Stomach (tissue), 9 donors: ENCODE data around the gene ZNF516. TPM values are rescaled to one million over a fixed set of nuclear protein-coding genes. Genes with fewer than 3 reads are reported as not detected.
A peak's percentile ranks its signal among the peaks of the same experiment; 100 is the strongest.

Source experiments
- DNase-seq, 2 donors: peaks; one replicate each; pipeline versions ENCODE4 v3.0.0 to v3.0.0-alpha.2; 2013 to 2019
- H3K27ac ChIP-seq, 5 donors: fragments of 200-600 bp in 4 of 5; sonication (generic) in 4 of 5; one replicate each; pipeline ENCODE4 v1.5.1; 2013 to 2019; ENCODE audit warnings: mild to moderate bottlenecking in 1 of 5, moderate library complexity in 1 of 5
- H3K27me3 ChIP-seq, 3 donors: fragments of 200-600 bp; sonication (generic); one replicate each; pipeline ENCODE4 v1.5.1; 2017 to 2019; ENCODE audit warnings: mixed run types in 1 of 3
- H3K36me3 ChIP-seq, 4 donors: fragments of 200-600 bp; sonication (generic); 1 replicate in 3 of 4; 2 replicates in 1 of 4; pipeline ENCODE4 v1.5.1; 2016 to 2019
- H3K4me1 ChIP-seq, 4 donors: fragments of 200-600 bp; sonication (generic); one replicate each; pipeline ENCODE4 v1.5.1; 2016 to 2019
- H3K4me3 ChIP-seq, 4 donors: fragments of 200-600 bp; sonication (generic) in 3 of 4; one replicate each; pipeline ENCODE4 v1.5.1; 2016 to 2019; ENCODE audit warnings: mild to moderate bottlenecking in 1 of 4
- H3K9me3 ChIP-seq, 4 donors: fragments of 200-600 bp; sonication (generic); one replicate each; pipeline ENCODE4 v1.5.1; 2016 to 2019
- EP300 ChIP-seq: sonication (generic); formaldehyde crosslinking; IDR thresholded peaks from one replicate; pipeline ENCODE4 v1.6.1; 2017; ENCODE audit warnings: antibody characterized with exemption
- POLR2A ChIP-seq, 4 donors: fragments of 450-650 bp; IDR thresholded peaks; one replicate each; pipeline ENCODE4 v1.6.1; 2016; ENCODE audit warnings: antibody characterized with exemption in 4 of 4, control low read depth in 2 of 4, mild to moderate bottlenecking in 1 of 4, moderate library complexity in 1 of 4
- POLR2AphosphoS5 ChIP-seq, 3 donors: sonication (generic); formaldehyde crosslinking; IDR thresholded peaks; one replicate each; pipeline ENCODE4 v1.6.1; 2016; ENCODE audit warnings: antibody characterized with exemption in 3 of 3
- WGBS, 5 donors: extraction: QIAGEN DNeasy Blood & Tissue Kit in 3 of 5; methylation state at CpG; one replicate each; pipeline versions ENCODE4 v1.1.5 to v1.1.7; 2013 to 2018; 5-methylcytosine and 5-hydroxymethylcytosine counted together
- intact Hi-C: fragments of 100-400 bp; cut with DNase I; formaldehyde crosslinking; loops from one replicate; pipeline ENCODE4 v1.15.1; 2023; ENCODE audit warnings: low total_unique reads
- polyA plus RNA-seq, 3 donors: library from polyadenylated mRNA; stranded (reverse); fragments of 200-250 nt; gene quantifications; one replicate each; pipeline ENCODE4 v1.2.3, GENCODE V29; 2013
- total RNA-seq, 5 donors: library from RNA; depleted of rRNA; stranded (reverse); fragments of >200 nt; gene quantifications; one replicate each; pipeline versions ENCODE4 v1.1.0 to v1.2.3, GENCODE V29; 2014 to 2016
- TF ChIP-seq, protein P1 (sequence below), 7 experiments: fragments of 450-650 bp in 4 of 7; fragments of 200-600 bp in 3 of 7; sonication (generic) in 3 of 7; IDR thresholded peaks; one replicate each; pipeline ENCODE4 v1.5.1; 2016 to 2019; ENCODE audit warnings: antibody characterized with exemption in 7 of 7, control low read depth in 2 of 7, mild to moderate bottlenecking in 1 of 7
- donor health status: healthy with polysubstance abuse.
- donor health status: Bipolar disorder and iron deficiency.
- donor health status: healthy.

Gene ZNF516
- total and polyA plus RNA-seq, 8 donors: 2.3 to 25.9 (median 14.4) TPM

DNA sequence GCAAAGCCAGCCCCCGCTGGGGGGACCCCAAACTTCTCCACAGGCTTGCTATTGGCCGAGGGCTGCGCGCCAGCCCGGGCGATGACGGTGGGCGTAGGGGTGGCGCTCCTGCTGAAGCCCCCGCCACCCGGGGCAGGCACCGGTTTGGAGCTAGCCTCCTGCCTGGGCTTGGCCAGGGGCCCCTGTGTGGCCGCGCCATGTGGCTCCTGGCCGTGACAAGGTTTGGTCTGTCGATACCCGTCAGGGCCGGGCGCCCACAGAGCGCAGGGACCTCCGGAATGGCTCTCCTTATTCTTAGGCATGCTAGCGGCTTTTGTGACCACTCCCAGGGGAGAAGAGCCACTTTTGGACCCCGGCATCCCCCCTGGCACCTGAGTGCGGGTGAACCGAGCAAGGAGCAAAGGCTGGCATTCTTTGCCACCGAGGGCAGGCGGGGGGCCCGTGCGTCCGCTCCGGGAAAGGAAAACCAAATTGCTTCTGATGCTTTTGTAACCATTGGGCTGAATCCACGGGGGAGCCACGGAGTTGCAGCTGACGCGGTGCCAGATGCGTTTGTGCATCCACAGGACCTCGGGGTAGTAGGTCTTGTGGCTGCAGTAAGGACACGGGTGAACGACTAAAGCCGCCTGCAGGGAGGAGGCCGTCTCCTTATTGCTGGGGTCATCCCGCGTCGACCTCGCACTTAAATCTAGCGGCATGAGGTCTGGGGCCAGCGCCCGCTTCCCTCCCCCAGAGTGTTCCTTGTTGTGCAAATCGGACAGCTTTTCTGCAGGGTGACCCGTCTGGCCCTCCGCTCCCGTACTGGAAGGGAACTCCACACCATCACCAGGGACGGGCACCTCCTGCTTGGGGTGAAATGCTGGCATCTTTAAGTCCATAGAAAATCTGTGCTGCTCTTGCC lies 115.6 kb downstream of the ZNF516 start:
- no peak for DNase-seq
- Histone ChIP-seq H3K27me3 (no peaks in the 10 kb centered on the region), H3K4me1 (peaks cover 8 to 29% (median 21%) of the 10 kb centered on the region in 4 donors), H3K36me3 (peaks cover 18 to 36% (median 28%) of the 10 kb centered on the region in 4 donors), H3K9me3 (no peaks in the 10 kb centered on the region), H3K27ac (no peak overlapping the region), H3K4me3 (no peak overlapping the region)
- 94 to 96% (median 96%) methylated on average over 32 to 53 of the region's 53 CpGs for WGBS, 5 donors
- intact Hi-C loops: no loop called here
- TF ChIP-seq POLR2AphosphoS5 (IDR thresholded peaks at IDR 0.05) (no peak), POLR2A (IDR thresholded peaks at IDR 0.05) (no peak), EP300 (no peak)
- TF ChIP-seq, protein P1, sequence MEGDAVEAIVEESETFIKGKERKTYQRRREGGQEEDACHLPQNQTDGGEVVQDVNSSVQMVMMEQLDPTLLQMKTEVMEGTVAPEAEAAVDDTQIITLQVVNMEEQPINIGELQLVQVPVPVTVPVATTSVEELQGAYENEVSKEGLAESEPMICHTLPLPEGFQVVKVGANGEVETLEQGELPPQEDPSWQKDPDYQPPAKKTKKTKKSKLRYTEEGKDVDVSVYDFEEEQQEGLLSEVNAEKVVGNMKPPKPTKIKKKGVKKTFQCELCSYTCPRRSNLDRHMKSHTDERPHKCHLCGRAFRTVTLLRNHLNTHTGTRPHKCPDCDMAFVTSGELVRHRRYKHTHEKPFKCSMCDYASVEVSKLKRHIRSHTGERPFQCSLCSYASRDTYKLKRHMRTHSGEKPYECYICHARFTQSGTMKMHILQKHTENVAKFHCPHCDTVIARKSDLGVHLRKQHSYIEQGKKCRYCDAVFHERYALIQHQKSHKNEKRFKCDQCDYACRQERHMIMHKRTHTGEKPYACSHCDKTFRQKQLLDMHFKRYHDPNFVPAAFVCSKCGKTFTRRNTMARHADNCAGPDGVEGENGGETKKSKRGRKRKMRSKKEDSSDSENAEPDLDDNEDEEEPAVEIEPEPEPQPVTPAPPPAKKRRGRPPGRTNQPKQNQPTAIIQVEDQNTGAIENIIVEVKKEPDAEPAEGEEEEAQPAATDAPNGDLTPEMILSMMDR (IDR thresholded peaks at IDR 0.05): no peak

DNA sequence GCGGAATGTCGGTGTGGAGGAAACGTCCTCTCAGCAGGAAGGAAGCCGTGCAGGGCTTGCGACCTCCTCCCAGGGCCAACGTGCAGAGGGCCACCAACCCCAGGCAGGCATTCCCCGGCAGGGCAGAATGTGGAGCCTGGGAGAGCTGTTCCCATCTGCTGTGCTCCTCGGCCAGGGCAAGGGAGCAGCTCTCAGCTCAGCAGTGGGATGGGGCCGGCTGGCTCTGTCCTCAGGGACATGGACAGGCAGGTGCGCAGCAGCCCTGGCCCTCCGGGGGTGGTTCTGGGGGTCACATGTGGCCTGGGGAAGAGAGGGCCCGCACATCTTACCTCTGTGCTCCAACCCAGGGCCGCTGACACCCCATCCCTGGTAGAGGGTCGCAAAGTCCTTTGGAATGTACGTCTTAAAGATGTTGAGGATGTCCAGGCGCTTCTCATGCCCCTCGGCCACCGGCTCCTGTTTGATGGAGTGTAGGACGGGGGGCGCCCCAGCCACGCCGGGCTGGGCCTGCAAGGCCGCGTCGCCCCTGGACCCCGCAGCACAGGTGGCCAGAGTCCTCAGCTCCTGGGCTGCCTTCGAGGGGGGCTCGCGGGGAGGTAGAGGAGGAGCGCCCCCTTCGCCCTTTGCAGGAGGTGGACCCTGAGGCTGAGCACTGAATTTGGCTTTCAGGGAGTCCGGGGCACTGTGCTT lies 116.4 kb downstream of the ZNF516 start:
- intact Hi-C loops: no loop called here
- Histone ChIP-seq H3K27ac (no peak overlapping the region), H3K9me3 (no peaks in the 10 kb centered on the region), H3K4me1 (peaks cover 8 to 32% (median 20%) of the 10 kb centered on the region in 4 donors), H3K36me3 (peaks cover 18 to 36% (median 28%) of the 10 kb centered on the region in 4 donors), H3K27me3 (no peaks in the 10 kb centered on the region), H3K4me3 (no peak overlapping the region)
- TF ChIP-seq POLR2AphosphoS5 (IDR thresholded peaks at IDR 0.05): no peak
- TF ChIP-seq EP300: no peak
- no peak for TF ChIP-seq POLR2A (IDR thresholded peaks at IDR 0.05)
- TF ChIP-seq, protein P1 (IDR thresholded peaks at IDR 0.05): no peak
- no peak for DNase-seq
- 87 to 96% (median 94%) methylated on average over 9 to 32 of the region's 32 CpGs for WGBS, 5 donors

DNA sequence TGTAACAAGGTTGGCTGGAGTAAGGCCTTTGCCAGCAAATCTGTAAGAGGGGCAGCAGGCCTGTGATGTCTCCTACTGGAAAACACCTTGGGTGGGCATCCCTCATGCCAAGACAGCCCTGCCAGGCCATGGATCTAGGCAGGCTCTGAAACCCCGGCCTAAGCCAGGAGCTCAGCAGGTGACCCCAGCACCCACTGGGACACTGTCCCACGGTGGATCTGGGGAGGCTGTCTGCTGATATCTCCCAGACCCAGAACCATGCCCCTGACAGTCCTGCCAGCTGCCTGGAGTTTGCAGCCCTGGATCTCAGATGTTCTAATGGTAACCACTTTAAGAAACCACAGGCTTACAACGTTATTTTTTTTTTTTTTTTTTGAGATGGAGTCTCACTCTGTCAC lies 117.7 kb downstream of the ZNF516 start:
- no peaks in the 10 kb centered on the region for H3K9me3 ChIP-seq
- 58 to 82% (median 80%) methylated on average over 2 to 3 of the region's 3 CpGs for WGBS, 5 donors
- intact Hi-C loops: no loop called here
- no peaks in the 10 kb centered on the region for H3K27me3 ChIP-seq
- TF ChIP-seq POLR2AphosphoS5 (IDR thresholded peaks at IDR 0.05) (no peak), POLR2A (IDR thresholded peaks at IDR 0.05) (no peak), EP300 (no peak)
- TF ChIP-seq, protein P1 (IDR thresholded peaks at IDR 0.05): no peak
- H3K36me3 ChIP-seq: peaks cover 18 to 36% (median 28%) of the 10 kb centered on the region in 4 donors
- H3K4me3 ChIP-seq: no peak overlapping the region
- H3K4me1 ChIP-seq: peaks cover 8 to 32% (median 20%) of the 10 kb centered on the region in 4 donors
- H3K27ac ChIP-seq: no peak overlapping the region
- no peak for DNase-seq

DNA sequence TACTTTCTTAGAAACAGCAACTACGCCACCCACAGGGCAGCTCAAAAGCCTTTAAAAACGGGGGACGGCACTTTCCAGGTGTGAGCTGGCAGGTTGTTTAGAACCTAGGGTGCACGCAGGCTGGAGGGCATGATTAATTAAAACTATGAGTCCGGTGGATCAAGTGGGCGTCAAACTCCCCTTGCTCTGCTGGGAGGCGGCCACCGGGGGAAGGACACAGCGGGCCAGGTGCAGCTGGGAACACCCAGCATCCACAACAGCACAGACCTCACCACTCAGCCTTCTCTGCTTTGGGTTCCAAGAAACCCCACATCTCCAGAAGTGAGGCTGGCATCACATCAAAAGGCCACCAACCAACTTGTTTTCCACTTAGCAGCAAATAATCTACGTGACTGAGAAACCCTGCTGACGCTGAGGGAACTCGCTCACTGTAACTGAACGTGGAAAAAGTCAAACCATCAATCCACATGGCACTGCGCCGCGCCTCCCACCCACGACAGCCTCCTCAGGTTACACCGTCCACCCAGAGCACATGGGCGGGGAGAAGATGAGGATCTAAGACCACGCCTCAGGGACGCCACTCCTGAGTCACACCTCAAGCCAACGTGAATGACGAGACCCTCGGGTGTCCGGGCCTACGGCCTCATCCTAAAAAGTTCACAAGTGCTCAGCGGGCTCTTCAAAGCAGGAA lies 118.2 kb downstream of the ZNF516 start:
- intact Hi-C loops: no loop called here
- TF ChIP-seq EP300: no peak
- no peak for TF ChIP-seq POLR2AphosphoS5 (IDR thresholded peaks at IDR 0.05)
- TF ChIP-seq POLR2A (IDR thresholded peaks at IDR 0.05): no peak
- TF ChIP-seq, protein P1 (IDR thresholded peaks at IDR 0.05): no peak
- 66 to 80% (median 71%) methylated on average over 27 of the region's 27 CpGs for WGBS, 5 donors
- H3K4me3 ChIP-seq: no peak overlapping the region
- peaks cover 8 to 32% (median 20%) of the 10 kb centered on the region in 4 donors for H3K4me1 ChIP-seq
- peaks cover 18 to 38% (median 31%) of the 10 kb centered on the region in 4 donors for H3K36me3 ChIP-seq
- peak overlapping the region in 1 of 5 donors; percentile 37 for H3K27ac ChIP-seq
- peak in 1 of 2 donors; percentile 46 for DNase-seq
- H3K9me3 ChIP-seq: no peaks in the 10 kb centered on the region
- no peaks in the 10 kb centered on the region for H3K27me3 ChIP-seq
